Right cardiac atrium (tissue), 5 donors: ENCODE results near the gene TTC19. TPM values are rescaled to one million over a fixed set of nuclear protein-coding genes. Genes with fewer than 3 reads are reported as not detected.
A peak's percentile ranks its signal among the peaks of the same experiment; 100 is the strongest.

Experiments used
- ATAC-seq, 2 donors: fragments of 200-7000 bp; cut with Tn5 transposase; one replicate each; pipeline versions ENCODE4 v1.8.0 to v1.9.1; 2020; ENCODE audit warnings: moderate library complexity in 2 of 2, mild to moderate bottlenecking in 1 of 2
- DNase-seq, 3 donors: peaks; one replicate each; pipeline ENCODE4 v3.0.0-alpha.2; 2020
- H3K27ac ChIP-seq: one replicate; pipeline ENCODE4 v1.5.1; 2013; ENCODE audit warnings: mild to moderate bottlenecking, low read length, control low read depth, moderate library complexity
- H3K27me3 ChIP-seq: one replicate; pipeline ENCODE4 v1.6.1; 2013; ENCODE audit not compliant: control insufficient read depth, insufficient read depth
- H3K4me1 ChIP-seq: one replicate; pipeline ENCODE4 v1.6.1; 2013; ENCODE audit warnings: low read length; ENCODE audit not compliant: control insufficient read depth, insufficient read depth
- H3K4me3 ChIP-seq: one replicate; pipeline ENCODE4 v1.5.1; 2013; ENCODE audit warnings: low read length, control low read depth
- H3K9me3 ChIP-seq: one replicate; pipeline ENCODE4 v1.6.1; 2013; ENCODE audit warnings: low read length; ENCODE audit not compliant: control insufficient read depth
- WGBS: extraction: QIAGEN DNeasy Blood & Tissue Kit; methylation state at CpG from one replicate; pipeline ENCODE4 v1.1.7; 2013; 5-methylcytosine and 5-hydroxymethylcytosine counted together
- intact Hi-C, 4 donors: fragments of 100-400 bp; cut with DNase I; formaldehyde crosslinking; loops; one replicate each; pipeline versions ENCODE4 v1.11.0 to v1.14.0; 2022 to 2023
- long read RNA-seq, 4 donors: library from polyadenylated mRNA; unstranded; transcript quantifications; one replicate each; pipeline ENCODE4 v2.0.0, GENCODE V29; 2020 to 2021
- polyA plus RNA-seq: library from polyadenylated mRNA; stranded (reverse); fragments of 200-250 nt; gene quantifications from one replicate; pipeline ENCODE4 v1.2.3, GENCODE V29; 2013
- total RNA-seq, 4 donors: library from RNA; stranded (reverse); fragmentation: NEBNext Ultra II Directional; extraction: Animal tissue kit (Norgen Biotek cat#: 25700); gene quantifications; one replicate each; pipeline ENCODE4 v1.2.1, GENCODE V29; 2021
- donor health status: healthy with polysubstance abuse.
- donor health status: DM: no; HTN: yes; CAD: no.
- donor health status: DM: no; HTN: no; CAD: no.
- donor health status: DM: no; HTN: yes; CAD: no; lungs with severe emphysema.
- donor health status: DM: yes; HTN: yes; CAD: no.

TTC19 gene
- total RNA-seq (10 to 100 TPM; 24.7 to 31.8 (median 26.8) TPM), polyA plus RNA-seq (17.1 TPM)
- long read RNA-seq, donor 1, transcript TTC19-201 (10 exons, 3,002 nt) = major isoform, 43 of 65 reads
- long read RNA-seq, donor 1, partial matches to known transcripts = 12 of 65 reads
- long read RNA-seq, donor 1, other reads (novel, unspliced or antisense) = 6 of 65 reads
- long read RNA-seq, donor 2, transcript TTC19-201 (10 exons, 3,002 nt) = major isoform, 9 of 16 reads
- long read RNA-seq, donor 2, partial matches to known transcripts = 5 of 16 reads
- long read RNA-seq, donor 2, other reads (novel, unspliced or antisense) = 1 of 16 reads
- long read RNA-seq, donor 3, partial matches to known transcripts = 11 of 18 reads
- long read RNA-seq, donor 3, other reads (novel, unspliced or antisense) = 3 of 18 reads
- long read RNA-seq, donor 4, transcript TTC19-201 (10 exons, 3,002 nt) = major isoform, 18 of 23 reads
- long read RNA-seq, donor 4, partial matches to known transcripts = 0 of 23 reads
- long read RNA-seq, donor 4, other reads (novel, unspliced or antisense) = 4 of 23 reads

- Histone ChIP-seq H3K9me3 (no peaks in the 10 kb centered on the region), H3K4me3 (peak within 1 kb of the TSS; percentile 82), H3K4me1 (no peaks in the 10 kb centered on the region), H3K27me3 (no peaks in the 10 kb centered on the region), H3K27ac (peak within 1 kb of the TSS; percentile 82)
- ATAC-seq (peak; percentile 97 to 98), DNase-seq (peak; percentile 98 to 99 (median 98))
- under 1% methylated on average over 91 of the region's 91 CpGs for WGBS
- intact Hi-C loops = loop anchor here in 2 of 4 donors (5.0 to 10.0 kb wide), 2 partner anchors 55 to 172 kb away; partner anchors contain the start of gene ADORA2B (in 2 of the 2)
Observed at GRCh38 chr17:15999141-15999973, at the start of gene TTC19, which contains the start of gene ZSWIM7. Gene TTC19, plus strand, starts transcription at chr17:15999824. Its CDS starts 25 bp downstream, at chr17:15999849. Gene ZSWIM7, minus strand, starts transcription at chr17:15999704. Its CDS starts 110 bp downstream, at chr17:15999594.

DNA sequence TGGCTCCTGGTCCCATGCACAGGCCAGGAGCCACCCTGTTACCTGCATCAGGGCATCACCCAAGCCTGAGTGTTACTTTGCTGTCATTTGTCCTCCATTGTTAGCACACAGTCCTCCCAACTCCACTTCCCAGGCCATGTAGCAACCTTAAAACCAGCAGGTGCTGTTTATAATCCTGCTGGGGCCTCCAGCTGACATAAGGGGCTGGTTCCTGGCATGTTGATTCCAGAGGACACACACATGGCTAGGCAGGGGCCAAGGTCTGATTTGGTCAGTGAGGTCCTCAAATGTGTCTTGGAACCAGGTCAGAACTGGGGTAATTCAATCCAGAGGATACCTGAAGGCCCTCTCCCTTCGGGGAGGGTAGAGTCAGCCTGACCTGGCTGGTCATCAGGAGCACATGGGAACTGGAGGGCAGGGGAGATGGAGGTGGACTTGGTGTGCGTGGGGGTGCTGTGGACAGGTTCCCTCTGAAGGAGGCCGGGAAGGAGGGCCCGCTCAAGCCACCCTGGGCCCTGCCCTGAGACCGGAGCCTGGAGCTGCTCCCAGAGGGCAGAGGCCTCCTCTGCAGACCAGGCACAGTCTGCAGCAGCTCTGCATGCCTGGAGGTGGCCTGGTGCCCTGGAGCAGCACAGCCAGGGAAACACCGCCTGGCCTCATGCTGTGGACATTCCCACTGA, 48.1 kb upstream of the TTC19 start:
- no peak overlapping the region for H3K4me3 ChIP-seq
- no peaks in the 10 kb centered on the region for H3K9me3 ChIP-seq
- no peak overlapping the region for H3K27ac ChIP-seq
- ATAC-seq = peak in 1 of 2 donors; percentile 26
- 98% methylated on average over 6 of the region's 6 CpGs for WGBS
- intact Hi-C loops = no loop called here
- no peaks in the 10 kb centered on the region for H3K27me3 ChIP-seq
- no peak for DNase-seq
- H3K4me1 ChIP-seq = no peaks in the 10 kb centered on the region

DNA sequence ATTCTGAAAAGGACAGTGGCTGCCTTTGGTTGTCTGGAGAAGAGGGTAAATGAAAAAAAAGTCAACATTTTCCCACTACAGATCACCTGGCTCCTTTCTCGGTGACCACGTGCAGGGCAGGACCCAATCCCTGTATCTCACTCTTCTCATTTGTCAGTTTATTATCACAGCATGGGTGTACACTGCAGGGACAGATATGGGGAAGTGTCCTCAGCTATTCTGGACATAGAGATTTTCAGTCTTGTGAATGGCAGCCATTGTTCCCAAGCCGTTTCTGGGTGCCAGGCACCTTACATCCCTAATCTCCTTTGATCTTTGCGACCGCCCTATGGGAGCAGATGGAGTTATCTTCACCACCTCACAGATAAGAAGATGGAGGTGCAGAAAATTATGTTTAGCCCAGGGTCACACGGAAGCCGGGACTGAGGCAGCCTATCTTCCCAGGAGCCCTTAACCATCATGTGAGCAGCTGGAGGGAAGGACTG, 47.5 kb upstream of the TTC19 start:
- ATAC-seq = no peak
- no peaks in the 10 kb centered on the region for H3K9me3 ChIP-seq
- H3K27ac ChIP-seq = no peak overlapping the region

GRCh38 chr17:15952916-15953790, 46.5 kb upstream of the TTC19 start:
- 80% methylated on average over 22 of the region's 22 CpGs for WGBS

More for the DNA sequence above, 47.5 kb upstream of the TTC19 start:
- no peak for DNase-seq
- intact Hi-C loops = no loop called here
- Histone ChIP-seq H3K4me1 (no peaks in the 10 kb centered on the region), H3K4me3 (no peak overlapping the region), H3K27me3 (no peaks in the 10 kb centered on the region)
- 79% methylated on average over 7 of the region's 7 CpGs for WGBS

DNA sequence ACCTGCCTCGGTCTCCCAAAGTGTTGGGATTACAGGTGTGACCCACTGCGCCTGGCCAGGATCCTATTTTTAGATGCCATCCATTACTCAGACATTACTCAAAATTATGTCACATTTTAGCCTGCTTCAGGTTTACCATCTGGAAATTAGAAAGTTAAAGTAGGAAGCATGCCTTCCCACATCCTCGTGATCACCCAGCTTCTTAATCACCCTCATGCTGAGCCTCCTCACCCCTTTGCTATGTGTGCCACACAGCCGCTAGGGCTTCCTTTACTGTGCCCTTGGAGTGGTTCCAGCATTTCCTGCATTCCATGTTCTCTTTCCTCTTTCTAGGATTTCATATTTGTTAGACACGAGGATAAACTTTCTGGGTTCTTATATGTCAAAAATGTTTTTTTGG, 45.4 kb upstream of the TTC19 start:
- no peak for DNase-seq
- Histone ChIP-seq H3K4me3 (no peak overlapping the region), H3K9me3 (no peaks in the 10 kb centered on the region), H3K4me1 (no peaks in the 10 kb centered on the region), H3K27ac (no peak overlapping the region), H3K27me3 (no peaks in the 10 kb centered on the region)
- WGBS = 65% methylated on average over 5 of the region's 5 CpGs
- ATAC-seq = no peak
- intact Hi-C loops = no loop called here

More at GRCh38 chr17:15952916-15953790, 46.5 kb upstream of the TTC19 start:
- H3K27me3 ChIP-seq = no peaks in the 10 kb centered on the region
- no peaks in the 10 kb centered on the region for H3K4me1 ChIP-seq
- ATAC-seq (no peak), DNase-seq (no peak)
- no peak overlapping the region for H3K27ac ChIP-seq
- intact Hi-C loops = no loop called here
- H3K4me3 ChIP-seq = no peak overlapping the region
- no peaks in the 10 kb centered on the region for H3K9me3 ChIP-seq

DNA sequence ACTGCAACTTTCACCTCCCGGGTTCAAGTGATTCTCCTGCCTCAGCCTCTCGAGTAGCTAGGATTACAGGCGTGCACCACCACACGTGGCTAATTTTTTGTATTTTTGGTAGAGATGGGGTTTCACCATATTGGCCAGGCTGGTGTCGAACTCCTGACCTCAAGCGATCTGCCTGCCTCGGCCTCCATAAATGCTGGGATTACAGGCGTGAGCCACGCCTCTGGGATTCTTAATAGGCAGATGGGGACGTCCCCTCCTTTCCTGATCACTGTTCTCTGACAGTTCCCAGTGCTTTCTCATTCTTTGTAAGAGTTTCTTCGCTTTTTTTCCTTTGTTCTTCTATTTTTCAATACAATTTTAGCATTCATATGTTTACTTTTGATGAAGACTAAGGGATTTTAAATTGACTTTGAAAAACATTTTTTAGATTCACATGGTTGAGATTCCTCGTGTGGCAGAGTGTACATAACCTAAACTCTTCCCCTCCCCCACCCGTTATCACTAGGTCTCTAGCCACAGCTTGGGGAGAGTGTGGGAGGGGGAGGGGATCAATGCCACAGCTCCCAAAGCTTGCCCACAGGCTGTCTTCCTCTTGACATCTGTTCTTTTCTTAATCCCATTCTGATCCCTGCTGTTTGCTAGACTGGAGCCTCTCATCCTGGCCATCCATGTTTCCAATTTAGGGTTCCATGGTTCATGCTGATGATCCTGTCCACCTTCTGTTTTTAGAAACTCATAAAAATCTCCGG, 43.7 kb upstream of the TTC19 start:
- H3K27ac ChIP-seq = no peak overlapping the region
- ATAC-seq (no peak), DNase-seq (no peak)
- intact Hi-C loops = no loop called here
- H3K9me3 ChIP-seq = no peaks in the 10 kb centered on the region
- H3K4me1 ChIP-seq = no peaks in the 10 kb centered on the region
- H3K27me3 ChIP-seq = no peaks in the 10 kb centered on the region
- no peak overlapping the region for H3K4me3 ChIP-seq
- 80% methylated on average over 14 of the region's 14 CpGs for WGBS

DNA sequence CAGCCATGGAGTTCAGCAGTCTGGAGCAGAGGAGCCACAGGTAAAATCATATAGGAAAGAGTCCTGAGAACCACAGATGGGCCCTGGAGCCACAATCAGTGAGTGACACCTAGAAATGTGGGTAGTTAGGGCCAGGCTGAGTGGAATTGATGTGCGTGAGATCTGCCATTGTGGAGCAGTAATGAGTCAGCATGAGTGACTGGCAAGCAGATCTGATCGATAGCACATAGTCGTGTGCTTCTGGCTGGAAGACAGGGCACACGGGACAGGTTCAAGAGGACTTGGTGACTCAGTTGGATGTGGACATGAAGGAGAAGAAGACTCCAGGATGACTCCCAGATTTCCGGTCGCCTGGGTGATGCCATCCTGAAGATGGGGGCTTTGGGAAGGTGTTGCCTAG, 42.4 kb upstream of the TTC19 start:
- no peaks in the 10 kb centered on the region for H3K27me3 ChIP-seq

GRCh38 chr17:15957608-15958307, 41.9 kb upstream of the TTC19 start:
- Histone ChIP-seq H3K4me3 (no peak overlapping the region), H3K4me1 (no peaks in the 10 kb centered on the region), H3K9me3 (no peaks in the 10 kb centered on the region), H3K27me3 (no peaks in the 10 kb centered on the region), H3K27ac (no peak overlapping the region)
- ATAC-seq = no peak
- intact Hi-C loops = no loop called here
- 94% methylated on average over 18 of the region's 19 CpGs for WGBS
- DNase-seq = no peak

More for the DNA sequence above, 42.4 kb upstream of the TTC19 start:
- intact Hi-C loops = no loop called here
- no peak for ATAC-seq
- H3K4me1 ChIP-seq = no peaks in the 10 kb centered on the region
- H3K27ac ChIP-seq = no peak overlapping the region
- no peak for DNase-seq
- 94% methylated on average over 6 of the region's 6 CpGs for WGBS
- H3K9me3 ChIP-seq = no peaks in the 10 kb centered on the region
- no peak overlapping the region for H3K4me3 ChIP-seq

DNA sequence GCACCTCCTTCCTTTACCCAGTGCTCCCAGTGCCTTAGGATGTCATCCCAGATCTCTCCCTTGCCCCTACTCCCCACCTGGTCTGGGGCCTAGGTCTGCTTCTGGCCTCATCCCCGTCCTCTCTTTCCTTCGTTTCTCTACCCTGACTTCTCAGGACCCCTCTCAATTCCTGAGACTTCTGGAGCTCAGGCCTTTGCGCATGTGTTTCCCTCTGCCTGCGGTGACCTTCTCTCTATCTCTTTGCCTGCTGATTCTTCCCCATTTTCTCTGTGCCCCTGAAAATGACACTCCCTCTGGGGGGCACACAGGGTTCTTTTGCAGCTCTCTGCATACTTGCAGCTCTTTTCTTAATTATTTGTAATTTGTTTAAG, 41.2 kb upstream of the TTC19 start:
- H3K4me1 ChIP-seq = no peaks in the 10 kb centered on the region
- no peaks in the 10 kb centered on the region for H3K27me3 ChIP-seq
- DNase-seq (no peak), ATAC-seq (no peak)
- no peak overlapping the region for H3K27ac ChIP-seq
- no peak overlapping the region for H3K4me3 ChIP-seq
- WGBS = 80% methylated on average over 4 of the region's 4 CpGs
- intact Hi-C loops = no loop called here
- no peaks in the 10 kb centered on the region for H3K9me3 ChIP-seq
